NB4 (cell line): ENCODE results near the gene MTARC2.

Source experiments
- POLR2A ChIP-seq: IDR thresholded peaks from 2 replicates; pipeline ENCODE4 v1.6.1; 2011; ENCODE audit warnings: mild to moderate bottlenecking; ENCODE audit not compliant: insufficient read length; ENCODE audit errors: extremely low read depth
- TF ChIP-seq, protein P1 (sequence below): IDR thresholded peaks from one replicate; pipeline ENCODE4 v1.5.1; 2012; ENCODE audit warnings: low read depth, low read length
- TF ChIP-seq, protein P2 (sequence below): IDR thresholded peaks from 2 replicates; pipeline ENCODE4 v1.6.1; 2011; ENCODE audit warnings: low read depth, low read length

DNA sequence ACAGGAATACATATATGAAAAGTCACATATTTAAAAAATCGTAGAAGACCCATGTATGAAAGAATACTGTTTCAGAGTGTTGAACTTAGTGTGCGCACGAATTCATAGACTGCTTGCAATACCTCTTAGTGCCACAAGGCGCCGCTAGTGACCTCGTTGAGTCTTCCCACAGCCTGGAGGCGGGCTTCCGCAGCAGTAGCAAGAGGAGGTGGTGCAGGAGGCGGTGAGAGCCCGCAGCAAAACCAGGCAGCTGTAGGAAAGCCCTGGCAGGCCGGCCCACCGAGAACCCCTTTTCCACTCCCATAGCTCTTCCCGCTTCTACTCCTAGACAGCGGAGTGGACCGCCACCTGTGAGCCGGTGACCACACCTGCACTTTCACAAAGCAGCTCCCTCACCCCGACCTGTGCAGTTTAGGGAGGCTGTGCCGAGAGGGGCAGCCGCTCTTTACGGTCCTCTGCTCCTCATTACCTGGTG, 62.1 kb downstream of the MTARC2 start:
- TF ChIP-seq, protein P1, sequence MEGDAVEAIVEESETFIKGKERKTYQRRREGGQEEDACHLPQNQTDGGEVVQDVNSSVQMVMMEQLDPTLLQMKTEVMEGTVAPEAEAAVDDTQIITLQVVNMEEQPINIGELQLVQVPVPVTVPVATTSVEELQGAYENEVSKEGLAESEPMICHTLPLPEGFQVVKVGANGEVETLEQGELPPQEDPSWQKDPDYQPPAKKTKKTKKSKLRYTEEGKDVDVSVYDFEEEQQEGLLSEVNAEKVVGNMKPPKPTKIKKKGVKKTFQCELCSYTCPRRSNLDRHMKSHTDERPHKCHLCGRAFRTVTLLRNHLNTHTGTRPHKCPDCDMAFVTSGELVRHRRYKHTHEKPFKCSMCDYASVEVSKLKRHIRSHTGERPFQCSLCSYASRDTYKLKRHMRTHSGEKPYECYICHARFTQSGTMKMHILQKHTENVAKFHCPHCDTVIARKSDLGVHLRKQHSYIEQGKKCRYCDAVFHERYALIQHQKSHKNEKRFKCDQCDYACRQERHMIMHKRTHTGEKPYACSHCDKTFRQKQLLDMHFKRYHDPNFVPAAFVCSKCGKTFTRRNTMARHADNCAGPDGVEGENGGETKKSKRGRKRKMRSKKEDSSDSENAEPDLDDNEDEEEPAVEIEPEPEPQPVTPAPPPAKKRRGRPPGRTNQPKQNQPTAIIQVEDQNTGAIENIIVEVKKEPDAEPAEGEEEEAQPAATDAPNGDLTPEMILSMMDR = peak; percentile 86
- TF ChIP-seq POLR2A = no peak
- TF ChIP-seq, protein P2, sequence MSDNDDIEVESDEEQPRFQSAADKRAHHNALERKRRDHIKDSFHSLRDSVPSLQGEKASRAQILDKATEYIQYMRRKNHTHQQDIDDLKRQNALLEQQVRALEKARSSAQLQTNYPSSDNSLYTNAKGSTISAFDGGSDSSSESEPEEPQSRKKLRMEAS = no peak
